ENCODE data around the gene TNFSF15.
"Not testable (repeated sequence)": the region's sequence is repeated elsewhere in the genome, so short reads cannot be mapped to it uniquely, and the experiment has no call there.

The TNFSF15 gene

GRCh38 chr9:114754581-114754980, 51.3 kb downstream of the TNFSF15 start:
- DNase-seq (ENCODE audit: low read depth in 2 of 2) = no peak

- no peak for DNase-seq (ENCODE audit: low read depth in 2 of 2)
Observed at GRCh38 chr9:114746591-114747346, 59.1 kb downstream of the TNFSF15 start.

- no peak for DNase-seq (ENCODE audit: low read depth in 2 of 2)
Observed at GRCh38 chr9:114745879-114746550, 59.8 kb downstream of the TNFSF15 start.

GRCh38 chr9:114745108-114745848, 60.6 kb downstream of the TNFSF15 start:
- no peak for DNase-seq (ENCODE audit: low read depth in 2 of 2)

GRCh38 chr9:114743446-114743845, 62.4 kb downstream of the TNFSF15 start:
- no peak for DNase-seq (ENCODE audit: low read depth in 2 of 2)

- no peak for DNase-seq (ENCODE audit: low read depth in 2 of 2)
Observed at GRCh38 chr9:114742947-114743346, 62.9 kb downstream of the TNFSF15 start.

GRCh38 chr9:114741521-114741920, 64.3 kb downstream of the TNFSF15 start:
- not testable (repeated sequence) for DNase-seq (ENCODE audit: low read depth in 2 of 2)

- peak; percentile 46 to 51 for DNase-seq (ENCODE audit: low read depth in 2 of 2)
Observed at GRCh38 chr9:114738581-114739316, 67.1 kb downstream of the TNFSF15 start.

- no peak for DNase-seq (ENCODE audit: low read depth in 2 of 2)
Observed at GRCh38 chr9:114737847-114738246, 68.0 kb downstream of the TNFSF15 start.

GRCh38 chr9:114737118-114737517, 68.7 kb downstream of the TNFSF15 start:
- DNase-seq (ENCODE audit: low read depth in 2 of 2) = no peak

GRCh38 chr9:114735704-114736103, 70.1 kb downstream of the TNFSF15 start:
- DNase-seq (ENCODE audit: low read depth in 2 of 2) = no peak

GRCh38 chr9:114735139-114735538, 70.7 kb downstream of the TNFSF15 start:
- not testable (repeated sequence) for DNase-seq (ENCODE audit: low read depth in 2 of 2)

Measured in stimulated activated CD8-positive, alpha-beta memory T cell treated with anti-CD3 and anti-CD28 coated beads, Interleukin-15, amount 100 ng/mL, for 48 hours (primary cell).